HG02763 (cell line): Measurements from ENCODE around the gene TUBGCP3.

Experiments
- ATAC-seq: cut with Tn5 transposase; IDR thresholded peaks from one replicate; pipeline ENCODE4 v1.9.1; 2021; ENCODE audit warnings: mild to moderate bottlenecking, moderate library complexity; ENCODE audit not compliant: unreplicated experiment

The TUBGCP3 gene

GRCh38 chr13:112444416-112445399, 143.2 kb downstream of the TUBGCP3 start:
- ATAC-seq, result no peak

GRCh38 chr13:112443995-112444311, 144.0 kb downstream of the TUBGCP3 start:
- ATAC-seq, result no peak

GRCh38 chr13:112443191-112443994, 144.6 kb downstream of the TUBGCP3 start:
- no peak for ATAC-seq

GRCh38 chr13:112442483-112443090, 145.4 kb downstream of the TUBGCP3 start:
- ATAC-seq, result no peak

- ATAC-seq, result no peak
Observed at GRCh38 chr13:112441779-112442310, 146.1 kb downstream of the TUBGCP3 start.

- no peak for ATAC-seq
Observed at GRCh38 chr13:112441226-112441625, 146.7 kb downstream of the TUBGCP3 start.

- ATAC-seq, result no peak
Observed at GRCh38 chr13:112438515-112438914, 149.4 kb downstream of the TUBGCP3 start.

- no peak for ATAC-seq
Observed at GRCh38 chr13:112438094-112438493, 149.9 kb downstream of the TUBGCP3 start.

- no peak for ATAC-seq
Observed at GRCh38 chr13:112435973-112436372, 152.0 kb downstream of the TUBGCP3 start.
